Measurements from ENCODE around the gene SLC38A7.
A peak's percentile ranks its signal among the peaks of the same experiment; 100 is the strongest.
"Not testable (repeated sequence)": the region's sequence is repeated elsewhere in the genome, so short reads cannot be mapped to it uniquely, and the experiment has no call there.

SLC38A7 gene, protein sequence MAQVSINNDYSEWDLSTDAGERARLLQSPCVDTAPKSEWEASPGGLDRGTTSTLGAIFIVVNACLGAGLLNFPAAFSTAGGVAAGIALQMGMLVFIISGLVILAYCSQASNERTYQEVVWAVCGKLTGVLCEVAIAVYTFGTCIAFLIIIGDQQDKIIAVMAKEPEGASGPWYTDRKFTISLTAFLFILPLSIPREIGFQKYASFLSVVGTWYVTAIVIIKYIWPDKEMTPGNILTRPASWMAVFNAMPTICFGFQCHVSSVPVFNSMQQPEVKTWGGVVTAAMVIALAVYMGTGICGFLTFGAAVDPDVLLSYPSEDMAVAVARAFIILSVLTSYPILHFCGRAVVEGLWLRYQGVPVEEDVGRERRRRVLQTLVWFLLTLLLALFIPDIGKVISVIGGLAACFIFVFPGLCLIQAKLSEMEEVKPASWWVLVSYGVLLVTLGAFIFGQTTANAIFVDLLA

DNA sequence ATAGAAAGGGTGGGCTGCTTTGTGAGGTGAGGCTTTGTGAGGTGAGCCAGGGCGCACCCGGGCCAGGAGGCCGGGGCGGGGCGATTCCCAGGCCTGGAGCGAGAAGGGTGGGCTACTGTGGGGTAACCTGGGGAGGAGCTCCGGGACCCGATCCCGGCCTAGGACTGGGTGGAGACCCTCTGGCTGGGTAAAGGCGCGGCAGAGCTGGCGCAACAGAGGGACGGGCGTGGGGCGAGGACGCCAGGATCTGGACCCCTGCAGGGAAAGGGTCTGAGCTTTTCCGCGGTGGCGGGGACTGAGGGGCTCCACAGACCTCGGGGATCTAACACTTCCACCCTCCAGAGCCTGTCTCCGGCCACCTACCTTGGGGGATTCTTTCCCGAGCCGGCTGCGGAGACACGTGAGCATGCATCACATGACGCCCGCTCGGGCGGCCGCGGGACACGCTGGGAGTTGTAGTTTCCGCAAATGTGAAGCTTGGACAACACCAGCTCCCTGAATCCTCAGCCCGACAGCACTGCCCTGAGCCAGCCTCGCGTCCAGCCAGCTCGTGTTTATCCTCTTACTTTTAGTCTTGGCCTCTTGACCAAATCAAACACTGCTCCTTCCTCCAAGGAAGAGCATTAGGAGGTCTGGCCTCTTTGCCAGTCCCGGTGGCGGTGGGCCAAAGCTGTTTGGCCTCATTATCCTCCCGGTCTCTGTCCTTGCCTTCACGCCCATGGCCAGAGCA lies at the start of gene SLC38A7:
Gene SLC38A7 (minus strand): TSS at position 417 of the 730 bp plus-strand sequence. CDS start 4,644 bp downstream, outside the sequence.
- in situ Hi-C loops (cut with MboI; ENCODE audit: low pct_unique_long_range_greater_than_20kb, low sequenced_read_pairs): no loop called here
- peak; percentile 64 for DNase-seq

DNA sequence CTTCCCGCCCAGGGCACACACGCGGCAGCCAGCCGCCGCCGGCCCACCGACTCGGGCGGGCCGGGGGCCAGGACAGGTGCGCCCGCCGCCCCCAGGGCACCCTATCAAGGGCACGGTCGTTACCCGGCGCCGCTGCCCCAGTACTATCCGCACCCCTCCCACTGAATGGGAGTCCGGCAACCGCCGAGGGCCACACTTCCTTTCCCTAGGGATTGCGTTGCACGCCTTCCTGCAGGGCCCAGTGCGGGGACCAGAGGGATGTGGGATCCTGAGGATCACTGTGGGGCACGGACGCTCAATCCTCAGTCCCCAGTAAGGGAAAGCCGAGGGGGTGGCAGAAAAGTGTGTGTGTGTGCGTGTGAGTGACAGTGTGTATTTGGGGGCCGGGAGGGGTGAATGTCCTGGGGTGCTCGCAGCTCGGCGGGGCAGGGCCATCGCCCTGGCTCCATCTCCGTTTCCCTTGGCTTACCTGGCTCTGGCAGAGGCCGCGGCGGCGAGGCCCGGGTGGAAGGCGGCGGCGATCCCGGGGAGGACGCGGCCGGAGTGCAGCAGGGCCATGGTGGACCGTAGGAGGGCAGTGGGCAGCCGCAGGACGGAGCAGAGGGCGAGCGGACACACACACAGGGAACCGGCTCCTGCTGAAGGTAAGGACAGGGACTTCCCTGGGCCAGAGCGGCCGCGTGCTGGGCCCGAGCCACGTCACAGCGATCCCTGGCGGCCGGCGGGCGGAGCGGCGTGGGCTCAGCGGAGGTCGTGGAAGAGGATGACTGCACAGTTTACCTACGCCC lies 49.3 kb upstream of the SLC38A7 start, which contains the start of gene GOT2:
Gene GOT2 (minus strand): TSS at position 646 of the 788 bp plus-strand sequence. CDS start 88 bp downstream, at position 558.
- peak; percentile 93 for DNase-seq
- in situ Hi-C loops (cut with MboI; ENCODE audit: low pct_unique_long_range_greater_than_20kb, low sequenced_read_pairs): no loop called here

- DNase-seq: peak; percentile 18
- in situ Hi-C loops (cut with MboI; ENCODE audit: low pct_unique_long_range_greater_than_20kb, low sequenced_read_pairs): no loop called here
These were observed 48.7 kb upstream of the SLC38A7 start for GRCh38 chr16:58733248-58733670.

- DNase-seq: peak; percentile 27
- in situ Hi-C loops (cut with MboI; ENCODE audit: low pct_unique_long_range_greater_than_20kb, low sequenced_read_pairs): no loop called here
These were observed 48.1 kb upstream of the SLC38A7 start for GRCh38 chr16:58732545-58733247.

DNA sequence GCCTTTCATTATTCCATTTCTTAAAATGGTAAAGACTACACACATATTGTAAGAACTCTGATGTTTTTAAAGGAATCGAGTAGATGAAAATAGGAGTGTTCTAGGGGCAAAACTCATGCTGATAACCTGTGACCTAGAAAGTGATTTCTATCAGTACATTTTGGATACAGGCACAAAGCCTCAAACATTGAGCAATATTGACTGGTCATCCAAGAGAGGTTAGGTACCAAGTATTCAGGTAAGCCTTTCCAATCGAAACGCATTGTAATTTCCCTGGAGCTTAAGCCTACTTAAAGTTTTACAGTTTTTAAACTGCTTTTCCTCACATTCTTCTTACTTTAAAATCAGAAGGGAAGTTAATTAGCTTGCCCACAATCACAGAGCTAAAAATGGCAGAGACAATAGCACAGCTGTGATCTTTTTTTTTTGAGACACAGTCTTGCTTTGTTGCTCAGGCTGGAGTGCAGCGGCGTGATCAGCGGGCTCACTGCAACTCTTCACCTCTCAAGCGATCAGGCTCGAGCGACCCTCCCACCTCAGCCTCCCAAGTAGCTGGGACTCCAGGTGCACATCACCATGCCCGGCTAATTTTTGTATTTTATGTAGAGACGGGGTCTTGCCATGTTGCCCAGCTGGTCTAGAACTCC lies 46.3 kb upstream of the SLC38A7 start:
- no peak for DNase-seq
- in situ Hi-C loops (cut with MboI; ENCODE audit: low pct_unique_long_range_greater_than_20kb, low sequenced_read_pairs): no loop called here

DNA sequence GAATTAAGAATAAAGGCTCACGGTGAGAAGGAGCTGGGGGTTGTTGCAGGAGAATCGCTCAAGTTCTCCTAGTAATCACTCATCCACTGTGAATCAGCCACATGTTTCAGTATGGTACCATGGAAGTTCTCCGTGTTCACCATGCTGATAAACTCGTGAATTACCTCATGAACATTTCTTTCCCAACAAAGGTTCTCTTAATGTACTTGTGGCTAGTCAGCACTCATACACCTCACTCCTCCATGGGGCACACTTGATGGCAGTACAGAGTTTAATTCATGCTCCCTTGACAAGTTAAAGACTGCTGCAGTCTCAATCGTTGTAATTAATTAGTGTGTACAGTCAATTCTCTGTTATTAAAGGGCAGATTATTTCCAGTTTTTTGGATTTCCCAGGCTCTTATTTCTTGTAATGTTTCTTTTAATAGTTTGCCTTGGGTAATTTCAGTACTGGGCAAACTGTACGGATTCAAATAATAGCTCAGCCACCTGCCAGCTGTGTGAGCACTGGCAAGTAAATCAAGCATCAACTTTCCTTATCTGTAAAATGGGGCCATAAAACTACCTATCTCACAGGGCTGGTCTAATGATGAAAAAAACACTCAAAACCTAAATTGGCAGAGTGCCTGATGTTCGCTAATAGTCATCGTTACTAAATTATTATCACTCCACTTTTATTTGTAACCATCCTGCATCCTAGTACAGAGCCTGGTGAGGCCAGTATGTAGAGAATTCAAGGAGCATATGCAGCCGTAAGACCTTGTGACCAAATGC lies 43.4 kb upstream of the SLC38A7 start:
- in situ Hi-C loops (cut with MboI; ENCODE audit: low pct_unique_long_range_greater_than_20kb, low sequenced_read_pairs): no loop called here
- DNase-seq: no peak

GRCh38 chr16:58727028-58727781 lies 42.6 kb upstream of the SLC38A7 start:
- in situ Hi-C loops (cut with MboI; ENCODE audit: low pct_unique_long_range_greater_than_20kb, low sequenced_read_pairs): no loop called here
- DNase-seq: no peak

GRCh38 chr16:58723109-58723508 lies 38.5 kb upstream of the SLC38A7 start:
- in situ Hi-C loops (cut with MboI; ENCODE audit: low pct_unique_long_range_greater_than_20kb, low sequenced_read_pairs): no loop called here
- no peak for DNase-seq

DNA sequence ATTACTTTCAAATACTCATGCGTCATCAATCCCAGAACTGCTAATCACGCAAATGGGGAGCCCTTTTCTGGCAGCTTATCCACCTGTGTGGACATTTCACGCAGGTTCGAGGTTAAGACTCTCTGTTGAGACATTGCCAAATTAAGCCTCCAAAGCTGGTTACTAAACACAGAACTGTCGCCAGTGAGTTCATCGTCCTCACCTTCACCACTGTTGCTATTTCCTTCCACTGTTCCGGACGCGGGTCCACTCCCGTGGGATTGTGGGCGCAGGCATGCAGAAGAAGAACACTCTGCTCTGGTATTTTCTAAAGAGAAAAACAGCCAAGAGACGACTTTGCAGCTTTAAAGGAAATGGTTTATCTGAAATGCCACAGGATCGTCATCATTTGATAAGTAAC lies 33.4 kb upstream of the SLC38A7 start:
- in situ Hi-C loops (cut with MboI; ENCODE audit: low pct_unique_long_range_greater_than_20kb, low sequenced_read_pairs): no loop called here
- no peak for DNase-seq

- DNase-seq: no peak
- in situ Hi-C loops (cut with MboI; ENCODE audit: low pct_unique_long_range_greater_than_20kb, low sequenced_read_pairs): no loop called here
These were observed 31.9 kb upstream of the SLC38A7 start for GRCh38 chr16:58716468-58716867.

DNA sequence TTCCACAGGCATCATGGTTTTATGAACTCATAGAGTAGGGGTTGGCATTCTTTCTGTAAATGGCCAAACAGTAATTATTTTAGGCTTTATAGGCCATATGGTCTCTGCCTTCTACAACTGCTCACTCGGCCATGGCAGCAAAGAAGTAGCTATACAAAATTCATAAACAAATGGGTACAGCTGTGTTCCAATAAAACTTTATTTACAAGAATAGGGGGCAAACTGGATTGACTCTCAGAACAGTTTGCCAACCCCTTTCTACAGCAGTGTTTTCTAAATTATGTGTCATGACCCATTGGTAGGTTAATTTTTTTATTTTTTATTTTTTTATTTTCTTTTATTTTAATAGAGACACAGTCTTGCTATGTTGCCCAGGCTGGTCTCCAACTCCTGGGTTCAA lies 29.2 kb upstream of the SLC38A7 start:
- in situ Hi-C loops (cut with MboI; ENCODE audit: low pct_unique_long_range_greater_than_20kb, low sequenced_read_pairs): no loop called here
- no peak for DNase-seq

DNA sequence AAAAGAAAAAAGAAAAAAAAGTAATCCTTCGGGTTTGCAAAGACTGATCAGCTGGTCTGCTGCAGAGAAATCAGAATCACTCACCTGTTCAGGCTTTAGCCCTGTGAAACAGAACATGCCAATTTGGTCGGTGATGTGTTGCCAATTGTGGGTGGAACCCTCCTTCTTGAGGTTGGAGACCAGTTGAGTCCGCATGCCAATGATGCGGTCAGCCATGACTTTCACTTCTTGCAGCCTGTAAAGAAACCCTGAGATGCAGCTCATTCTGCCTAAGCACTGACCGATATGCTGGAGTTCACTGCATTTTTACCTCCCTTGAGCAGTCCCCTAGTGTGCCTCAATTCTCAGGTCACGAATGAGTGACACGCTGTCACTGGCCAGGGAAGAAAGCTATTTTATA lies 24.8 kb upstream of the SLC38A7 start:
- no peak for DNase-seq
- in situ Hi-C loops (cut with MboI; ENCODE audit: low pct_unique_long_range_greater_than_20kb, low sequenced_read_pairs): no loop called here

GRCh38 chr16:58699151-58699550 lies 14.6 kb upstream of the SLC38A7 start:
- DNase-seq: no peak
- in situ Hi-C loops (cut with MboI; ENCODE audit: low pct_unique_long_range_greater_than_20kb, low sequenced_read_pairs): no loop called here

- in situ Hi-C loops (cut with MboI; ENCODE audit: low pct_unique_long_range_greater_than_20kb, low sequenced_read_pairs): no loop called here
- no peak for DNase-seq
These were observed 10.8 kb upstream of the SLC38A7 start for GRCh38 chr16:58695368-58695767.

- in situ Hi-C loops (cut with MboI; ENCODE audit: low pct_unique_long_range_greater_than_20kb, low sequenced_read_pairs): no loop called here
- DNase-seq: no peak
These were observed 7.9 kb upstream of the SLC38A7 start for GRCh38 chr16:58692450-58692849.

DNA sequence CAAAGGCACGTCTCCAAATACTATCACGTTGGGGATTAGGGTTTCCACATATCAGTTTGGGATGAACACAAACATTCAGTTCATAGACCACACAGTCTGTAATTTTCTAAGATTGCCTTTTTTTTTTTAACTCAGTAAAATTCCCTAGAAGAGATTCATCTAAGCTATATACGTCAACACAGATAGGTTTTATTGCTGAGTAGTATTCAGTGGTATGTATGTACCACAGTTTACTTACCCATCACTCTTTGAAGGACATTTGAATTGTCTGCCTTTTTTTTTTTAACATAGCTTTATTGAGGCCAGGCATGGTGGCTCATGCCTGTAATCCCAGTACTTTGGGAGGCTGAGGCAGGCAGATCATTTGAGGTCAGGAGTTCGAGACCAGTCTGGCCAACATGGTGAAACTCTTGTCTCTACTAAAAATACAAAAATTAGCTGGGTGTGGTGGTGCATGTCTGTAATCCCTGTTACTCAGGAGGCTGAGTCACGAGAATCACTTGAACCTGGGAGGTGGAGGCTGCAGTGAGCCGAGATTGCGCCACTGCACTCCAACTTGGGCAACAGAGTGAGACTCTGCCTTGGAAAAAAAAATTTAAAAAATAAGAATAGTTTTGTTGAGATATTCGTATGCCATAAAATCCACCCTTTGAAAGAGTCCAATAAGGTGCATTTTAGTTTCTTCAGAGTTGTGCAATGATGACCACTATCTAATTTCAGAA lies 2.6 kb upstream of the SLC38A7 start:
- DNase-seq; in situ Hi-C loops (cut with MboI; ENCODE audit: low pct_unique_long_range_greater_than_20kb, low sequenced_read_pairs): not testable (repeated sequence)

- DNase-seq: no peak
- in situ Hi-C loops (cut with MboI; ENCODE audit: low pct_unique_long_range_greater_than_20kb, low sequenced_read_pairs): no loop called here
These were observed 497 bp upstream of the SLC38A7 start for GRCh38 chr16:58685084-58685449.

Data from KBM-7 (cell line).